Prostate gland (tissue), 2 donors: ENCODE data around the gene SRRD. TPM values are rescaled to one million over a fixed set of nuclear protein-coding genes. Genes with fewer than 3 reads are reported as not detected.

Experiments used
- DNase-seq: peaks from one replicate; pipeline ENCODE4 v3.0.0-alpha.2; 2019; ENCODE audit warnings: low spot score
- H3K27ac ChIP-seq, 2 donors: fragments of 200-600 bp; sonication (generic); 2 replicates each; pipeline ENCODE4 v1.5.1; 2017 to 2019
- H3K27me3 ChIP-seq: fragments of 200-600 bp; sonication (generic); replicated peaks from 2 replicates; pipeline ENCODE4 v1.5.1; 2019; ENCODE audit not compliant: insufficient read depth
- H3K36me3 ChIP-seq, 2 donors: fragments of 200-600 bp; sonication (generic); 1 replicate in 1 of 2; 2 replicates in 1 of 2; pipeline versions ENCODE4 v1.5.1 to v1.8.1; 2017 to 2019
- H3K4me1 ChIP-seq: fragments of 200-600 bp; sonication (generic); replicated peaks from 2 replicates; pipeline ENCODE4 v1.5.1; 2019
- H3K4me3 ChIP-seq, 2 donors: fragments of 200-600 bp; sonication (generic); 2 replicates each; pipeline ENCODE4 v1.5.1; 2017 to 2019
- H3K9me3 ChIP-seq: fragments of 200-600 bp; sonication (generic); 2 replicates; pipeline ENCODE4 v1.5.1; 2017
- POLR2A ChIP-seq: fragments of 450-650 bp; IDR thresholded peaks from one replicate; pipeline ENCODE4 v1.6.1; 2016; ENCODE audit warnings: antibody characterized with exemption, mild to moderate bottlenecking
- POLR2AphosphoS5 ChIP-seq: sonication (generic); formaldehyde crosslinking; IDR thresholded peaks from one replicate; pipeline ENCODE4 v1.6.1; 2017; ENCODE audit warnings: antibody characterized with exemption
- WGBS: methylation state at CpG from one replicate; pipeline ENCODE4 v1.1.5; 2018; 5-methylcytosine and 5-hydroxymethylcytosine counted together
- intact Hi-C: fragments of 100-400 bp; cut with DNase I; formaldehyde crosslinking; loops from one replicate; pipeline ENCODE4 v1.14.2; 2022
- total RNA-seq, 2 donors: library from RNA; depleted of rRNA; stranded (reverse); fragments of >200 nt; gene quantifications; one replicate each; pipeline ENCODE4 v1.1.0, GENCODE V29; 2016
- TF ChIP-seq, protein P1 (sequence below), 4 experiments: fragments of 200-600 bp in 2 of 4; fragments of 450-650 bp in 2 of 4; sonication (generic) in 2 of 4; IDR thresholded peaks; 1 replicate in 3 of 4; 2 replicates in 1 of 4; pipeline ENCODE4 v1.5.1; 2016 to 2019; ENCODE audit warnings: antibody characterized with exemption in 4 of 4, mild to moderate bottlenecking in 2 of 4, moderate library complexity in 2 of 4

The SRRD gene
- total RNA-seq, 2 donors from 2014 or later: 15.2 to 24.4 TPM

DNA sequence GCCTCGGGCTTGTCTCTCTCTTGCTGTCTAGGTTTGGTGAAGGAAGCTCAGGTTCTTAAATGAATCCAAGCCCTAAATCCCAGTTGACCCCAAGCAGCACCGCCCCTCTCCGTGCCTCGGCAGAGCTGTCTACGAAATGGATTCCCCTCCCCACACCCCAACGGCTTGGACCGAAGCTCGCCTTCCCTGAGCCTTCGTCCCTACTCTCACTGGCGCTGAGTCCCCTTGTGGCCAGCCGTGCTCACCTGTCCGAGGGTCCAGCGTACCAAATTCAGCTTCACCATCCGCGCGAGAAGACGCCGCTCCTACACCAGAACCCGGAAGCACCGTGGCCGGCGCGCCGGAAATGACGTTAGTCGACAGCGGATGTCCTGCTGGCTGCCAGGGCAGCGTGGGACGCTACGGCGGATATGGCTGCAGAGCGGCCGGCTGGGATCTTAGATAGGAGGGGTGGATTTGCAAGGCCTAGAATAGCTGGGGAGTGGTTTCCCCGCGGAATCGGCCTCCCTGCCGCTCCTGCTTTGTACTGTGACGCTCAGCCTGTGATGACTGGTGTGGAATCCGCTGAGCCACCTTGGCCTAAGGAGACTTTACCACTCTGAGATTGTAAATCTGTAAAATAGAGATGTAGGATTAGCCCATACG is 28.6 kb downstream of the SRRD start, which contains the start of gene TFIP11:
Gene TFIP11 (minus strand): TSS at position 325 of the 645 bp plus-strand sequence. CDS start 2,201 bp downstream, outside the sequence.
- peak; percentile 93 for DNase-seq
- no peaks in the 10 kb centered on the region for H3K9me3 ChIP-seq
- peaks cover 4 to 6% of the 10 kb centered on the region in 2 donors for H3K36me3 ChIP-seq
- H3K27me3 ChIP-seq: no peaks in the 10 kb centered on the region
- peaks cover 9% of the 10 kb centered on the region for H3K4me1 ChIP-seq
- peak within 1 kb of the TSS; percentile 66 to 72 for H3K27ac ChIP-seq
- whole genome bisulfite sequencing: under 1% methylated on average over 40 of the region's 40 CpGs
- H3K4me3 ChIP-seq: peak within 1 kb of the TSS; percentile 84 to 86
- TF ChIP-seq POLR2A (no peak), POLR2AphosphoS5 (peak; percentile 99)
- TF ChIP-seq, protein P1, sequence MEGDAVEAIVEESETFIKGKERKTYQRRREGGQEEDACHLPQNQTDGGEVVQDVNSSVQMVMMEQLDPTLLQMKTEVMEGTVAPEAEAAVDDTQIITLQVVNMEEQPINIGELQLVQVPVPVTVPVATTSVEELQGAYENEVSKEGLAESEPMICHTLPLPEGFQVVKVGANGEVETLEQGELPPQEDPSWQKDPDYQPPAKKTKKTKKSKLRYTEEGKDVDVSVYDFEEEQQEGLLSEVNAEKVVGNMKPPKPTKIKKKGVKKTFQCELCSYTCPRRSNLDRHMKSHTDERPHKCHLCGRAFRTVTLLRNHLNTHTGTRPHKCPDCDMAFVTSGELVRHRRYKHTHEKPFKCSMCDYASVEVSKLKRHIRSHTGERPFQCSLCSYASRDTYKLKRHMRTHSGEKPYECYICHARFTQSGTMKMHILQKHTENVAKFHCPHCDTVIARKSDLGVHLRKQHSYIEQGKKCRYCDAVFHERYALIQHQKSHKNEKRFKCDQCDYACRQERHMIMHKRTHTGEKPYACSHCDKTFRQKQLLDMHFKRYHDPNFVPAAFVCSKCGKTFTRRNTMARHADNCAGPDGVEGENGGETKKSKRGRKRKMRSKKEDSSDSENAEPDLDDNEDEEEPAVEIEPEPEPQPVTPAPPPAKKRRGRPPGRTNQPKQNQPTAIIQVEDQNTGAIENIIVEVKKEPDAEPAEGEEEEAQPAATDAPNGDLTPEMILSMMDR (IDR thresholded peaks at IDR 0.05): peak in 1 of 4 experiments; percentile 20
- intact Hi-C loops: no loop called here

DNA sequence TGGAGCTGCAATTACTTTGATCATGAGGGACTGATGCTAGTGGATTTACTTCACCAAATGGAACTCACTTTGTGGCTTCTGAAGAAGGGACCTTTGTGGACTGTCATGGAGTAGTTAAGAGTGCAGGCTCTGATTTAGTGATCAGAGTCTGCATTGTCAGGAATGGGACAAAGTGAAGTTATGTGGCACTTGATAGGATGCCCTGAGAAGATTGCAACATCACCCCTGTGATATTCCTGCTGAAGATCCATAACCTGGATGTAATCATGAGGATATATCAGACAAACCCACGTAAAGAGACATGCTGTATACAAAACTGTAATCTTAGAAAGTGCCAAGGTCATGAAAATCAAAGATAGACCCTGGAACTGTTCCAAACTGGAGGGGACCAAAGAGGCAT is 30.2 kb downstream of the SRRD start:
- DNase-seq: no peak
- H3K27me3 ChIP-seq: no peaks in the 10 kb centered on the region
- peaks cover 4 to 6% of the 10 kb centered on the region in 2 donors for H3K36me3 ChIP-seq
- H3K4me1 ChIP-seq: peaks cover 9% of the 10 kb centered on the region
- no peak for TF ChIP-seq POLR2A
- TF ChIP-seq, protein P1 (IDR thresholded peaks at IDR 0.05): no peak
- TF ChIP-seq POLR2AphosphoS5: no peak
- H3K27ac ChIP-seq: no peak overlapping the region
- no peak overlapping the region for H3K4me3 ChIP-seq
- no peaks in the 10 kb centered on the region for H3K9me3 ChIP-seq
- intact Hi-C loops: no loop called here
- 65% methylated on average over 1 of the region's 1 CpG for WGBS

DNA sequence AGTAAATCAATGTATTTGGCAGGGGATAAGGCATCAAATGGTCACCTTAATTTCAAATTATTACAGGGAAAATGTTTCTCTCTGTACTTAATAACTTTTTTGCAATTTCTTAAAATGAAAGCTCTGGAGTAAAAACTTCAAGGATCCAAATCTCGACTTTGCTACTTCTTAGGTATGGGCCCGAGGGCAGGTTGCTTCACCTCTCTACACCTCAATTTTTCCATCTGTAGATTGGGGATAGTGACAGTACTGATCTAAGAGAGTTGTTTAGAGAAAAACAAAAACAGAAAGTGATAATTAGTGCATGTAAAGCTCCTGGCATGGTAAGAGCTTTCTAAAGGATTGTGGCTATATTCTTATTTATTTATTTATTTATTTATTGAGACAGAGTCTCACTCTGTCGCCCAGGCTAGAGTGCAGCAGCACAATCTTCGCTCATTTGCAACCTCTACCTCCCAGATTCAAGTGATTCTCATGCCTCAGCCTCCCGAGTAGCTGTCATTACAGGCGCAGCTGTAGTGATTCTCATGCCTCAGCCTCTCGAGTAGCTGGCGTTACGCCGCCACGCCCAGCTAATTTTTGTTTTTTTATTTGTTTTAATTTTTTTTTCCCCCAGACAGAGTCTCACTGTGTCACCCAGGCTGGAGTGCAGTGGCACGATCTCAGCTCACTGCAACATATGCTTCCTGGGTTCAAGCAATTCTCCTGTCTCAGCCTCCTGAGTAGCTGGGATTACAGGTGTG is 30.9 kb downstream of the SRRD start:
- no peak for DNase-seq
- 94% methylated on average over 12 of the region's 12 CpGs for WGBS
- H3K4me1 ChIP-seq: peaks cover 9% of the 10 kb centered on the region
- TF ChIP-seq POLR2A (no peak), POLR2AphosphoS5 (no peak)
- TF ChIP-seq, protein P1 (IDR thresholded peaks at IDR 0.05): no peak
- no peaks in the 10 kb centered on the region for H3K9me3 ChIP-seq
- H3K27me3 ChIP-seq: no peaks in the 10 kb centered on the region
- intact Hi-C loops: no loop called here
- no peak overlapping the region for H3K4me3 ChIP-seq
- no peak overlapping the region for H3K27ac ChIP-seq
- peaks cover 0 to 4% of the 10 kb centered on the region in 2 donors for H3K36me3 ChIP-seq

DNA sequence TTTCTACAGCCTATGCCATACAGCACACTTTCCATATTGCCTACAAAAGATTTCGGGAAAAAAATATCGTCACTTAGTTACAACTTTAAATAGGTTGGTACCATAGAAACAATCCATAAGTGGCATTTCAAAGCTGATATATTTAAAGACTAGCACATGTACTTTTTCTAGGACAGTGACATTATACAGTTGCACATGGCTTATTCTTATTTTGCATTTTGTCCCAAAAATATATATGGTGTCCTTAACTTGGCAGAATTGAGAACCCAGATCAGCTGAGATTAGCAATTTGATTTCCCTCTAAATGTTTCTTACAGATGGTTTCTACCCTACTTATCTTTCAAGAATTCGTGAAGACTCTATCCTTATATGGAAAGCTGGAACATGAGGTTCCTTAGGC is 32.3 kb downstream of the SRRD start:
- TF ChIP-seq POLR2AphosphoS5 (no peak), POLR2A (no peak)
- TF ChIP-seq, protein P1 (IDR thresholded peaks at IDR 0.05): no peak
- Histone ChIP-seq H3K27ac (no peak overlapping the region), H3K36me3 (no peaks in the 10 kb centered on the region), H3K27me3 (no peaks in the 10 kb centered on the region), H3K9me3 (no peaks in the 10 kb centered on the region), H3K4me1 (peaks cover 9% of the 10 kb centered on the region), H3K4me3 (no peak overlapping the region)
- 85% methylated on average over 3 of the region's 3 CpGs for WGBS
- no peak for DNase-seq
- intact Hi-C loops: no loop called here
